ENCODE results near the gene SERPINB4.
"Not testable (repeated sequence)": the region's sequence is repeated elsewhere in the genome, so short reads cannot be mapped to it uniquely, and the experiment has no call there.

The SERPINB4 gene

DNA sequence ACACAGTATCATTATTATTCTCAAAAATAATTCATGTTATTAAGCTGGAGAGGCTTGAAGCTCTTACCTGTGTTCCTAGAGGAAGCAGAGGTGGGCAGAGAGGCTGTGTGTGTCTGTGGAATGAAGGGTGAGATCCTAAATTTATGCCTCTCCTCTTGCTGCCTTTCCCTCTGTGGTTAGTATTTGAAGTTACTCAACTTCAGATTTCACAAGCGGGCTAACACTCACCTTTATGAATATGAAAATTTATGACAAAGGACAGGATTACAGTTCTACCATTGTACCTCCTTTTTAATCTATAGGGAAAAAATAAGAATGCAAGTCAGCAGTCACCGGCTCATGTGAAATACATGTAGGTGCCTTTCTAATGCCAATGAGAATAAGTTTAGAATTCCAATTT lies at the start of gene SERPINB4:
TSS of gene SERPINB4 (minus strand) at position 115 of the 400 bp plus-strand sequence. CDS start 679 bp downstream, outside the sequence.
- not testable (repeated sequence) for DNase-seq

GRCh38 chr18:63689064-63689463 lies 45.0 kb upstream of the SERPINB4 start:
- no peak for DNase-seq

DNA sequence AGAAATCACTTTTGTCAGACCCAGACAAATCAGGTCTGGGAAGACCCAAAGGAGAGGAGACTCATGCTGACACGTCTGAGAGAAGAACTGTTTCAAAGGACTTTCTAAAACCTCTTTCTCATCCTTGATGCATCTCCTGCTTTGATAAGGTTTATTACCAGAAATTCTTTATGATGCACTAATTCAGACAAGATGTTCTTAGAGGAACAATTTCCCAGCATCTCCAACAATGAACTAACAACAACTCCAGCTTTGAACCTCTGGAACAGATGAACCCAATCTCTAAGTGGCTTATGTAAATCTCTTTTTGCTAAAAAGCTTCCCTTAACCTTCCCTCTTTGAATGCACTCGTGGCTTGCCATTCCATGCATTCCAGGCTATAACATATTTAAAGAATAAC lies 42.8 kb upstream of the SERPINB4 start:
- DNase-seq: no peak

DNA sequence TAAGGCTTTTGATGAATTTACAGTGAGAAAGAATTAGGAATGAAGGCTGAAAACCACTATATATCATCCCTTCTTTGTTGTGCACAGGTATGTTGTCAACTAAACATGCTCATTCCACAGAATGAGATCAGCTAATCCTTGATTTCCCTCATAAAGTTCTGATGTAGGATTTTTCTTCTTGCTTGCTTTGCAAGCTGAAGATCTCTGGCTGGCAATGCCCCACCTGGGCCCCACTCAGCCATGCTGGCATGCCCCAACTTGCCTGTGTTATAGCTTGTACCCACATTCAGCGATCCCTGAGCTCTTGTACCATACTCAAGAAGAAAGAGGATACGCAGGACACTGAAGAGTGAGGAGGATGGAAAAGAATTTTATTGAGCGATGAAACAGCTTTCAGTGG lies 40.7 kb upstream of the SERPINB4 start:
- DNase-seq: no peak

- no peak for DNase-seq
These were observed 39.8 kb upstream of the SERPINB4 start for GRCh38 chr18:63683890-63684289.

DNA sequence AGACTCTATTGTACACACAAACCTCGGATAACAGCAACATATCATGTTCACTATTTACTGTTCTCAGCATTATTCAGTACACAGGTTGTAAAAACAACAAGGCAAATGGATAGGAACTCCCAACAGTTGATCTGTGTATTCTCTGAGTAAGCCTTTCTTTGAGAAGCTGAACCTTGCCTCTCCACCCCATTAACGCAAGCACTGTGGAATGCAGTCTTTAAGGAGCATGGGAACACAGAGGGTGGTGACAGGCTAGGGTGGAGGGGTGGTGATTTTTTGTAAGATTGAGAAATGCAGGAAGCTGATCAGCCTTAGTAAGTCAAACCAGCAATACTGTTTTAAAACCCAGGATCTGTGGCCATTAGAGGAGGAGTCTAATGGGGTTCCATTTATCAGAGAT lies 39.1 kb upstream of the SERPINB4 start:
- DNase-seq: no peak

- peak; percentile 97 for DNase-seq
These were observed 37.6 kb upstream of the SERPINB4 start for GRCh38 chr18:63681449-63682340.

DNA sequence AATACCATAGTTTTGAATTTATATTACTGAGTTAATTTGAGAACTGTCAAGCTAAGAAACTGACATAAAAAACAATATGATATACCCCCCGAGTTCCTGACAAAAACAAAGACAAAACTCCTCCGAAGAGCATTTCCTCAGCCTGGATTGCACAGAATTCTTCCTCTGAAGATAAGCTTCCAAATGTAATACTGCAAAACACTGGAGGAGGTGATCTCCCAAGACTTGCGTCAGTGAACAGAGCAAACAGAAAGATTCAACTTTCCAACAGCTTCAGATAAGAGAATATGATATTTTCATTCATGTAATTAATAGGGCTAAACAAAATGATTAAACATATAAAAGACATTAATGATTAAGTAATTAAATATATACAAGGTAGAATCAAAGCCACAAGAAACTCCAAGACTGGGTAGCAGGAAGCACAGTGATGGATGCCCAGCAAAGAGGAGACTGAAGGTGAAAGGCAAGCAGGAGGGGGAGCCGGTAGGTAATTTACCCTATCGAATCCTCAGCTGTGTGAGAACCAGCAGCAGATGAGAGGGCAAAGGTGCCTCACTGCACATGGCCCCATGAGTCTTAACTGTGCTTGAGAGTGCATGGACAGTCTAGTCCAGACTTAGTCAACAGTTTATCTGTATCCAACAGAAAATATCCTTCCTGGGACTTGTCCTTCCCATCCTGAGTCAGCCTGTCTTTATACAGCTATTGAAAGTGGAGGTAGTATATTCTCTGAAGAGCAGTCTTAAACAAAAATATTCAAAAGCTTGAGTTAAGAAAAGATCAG lies 36.0 kb upstream of the SERPINB4 start:
- peak; percentile 67 for DNase-seq

DNA sequence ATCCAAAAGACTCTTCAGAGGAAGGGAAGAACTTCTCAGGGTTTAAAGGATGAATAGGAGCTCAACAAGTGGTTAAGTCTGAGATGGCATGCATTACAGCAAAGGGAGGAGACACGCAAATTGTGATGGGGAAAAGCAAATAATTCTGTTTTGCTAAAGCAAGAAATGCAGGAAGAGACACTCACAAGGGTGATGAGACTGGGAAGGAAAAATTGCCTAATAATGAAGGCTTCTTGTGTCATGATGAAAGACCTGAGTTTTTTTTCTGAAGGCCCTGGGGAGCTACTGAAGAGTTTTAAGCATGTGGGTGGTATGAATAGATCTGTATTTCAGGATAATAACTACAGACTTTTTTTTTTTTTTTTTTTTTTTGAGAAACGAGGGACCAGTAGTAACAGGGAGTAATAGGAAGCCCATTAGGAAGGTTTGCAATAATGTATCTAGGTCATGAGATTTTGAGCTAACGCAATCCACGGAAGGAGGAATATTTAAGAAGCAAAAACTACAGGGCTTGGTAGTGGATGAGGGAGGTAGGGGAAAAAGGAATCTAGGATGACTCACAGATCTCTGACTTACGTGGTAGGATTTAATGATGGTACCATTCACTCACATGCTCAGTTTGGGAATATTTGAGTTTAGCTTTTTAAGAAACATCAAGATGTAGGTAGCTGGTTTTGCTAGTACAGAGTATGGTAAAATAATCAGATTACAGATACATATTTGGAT lies 33.6 kb upstream of the SERPINB4 start:
- DNase-seq: peak; percentile 29

DNA sequence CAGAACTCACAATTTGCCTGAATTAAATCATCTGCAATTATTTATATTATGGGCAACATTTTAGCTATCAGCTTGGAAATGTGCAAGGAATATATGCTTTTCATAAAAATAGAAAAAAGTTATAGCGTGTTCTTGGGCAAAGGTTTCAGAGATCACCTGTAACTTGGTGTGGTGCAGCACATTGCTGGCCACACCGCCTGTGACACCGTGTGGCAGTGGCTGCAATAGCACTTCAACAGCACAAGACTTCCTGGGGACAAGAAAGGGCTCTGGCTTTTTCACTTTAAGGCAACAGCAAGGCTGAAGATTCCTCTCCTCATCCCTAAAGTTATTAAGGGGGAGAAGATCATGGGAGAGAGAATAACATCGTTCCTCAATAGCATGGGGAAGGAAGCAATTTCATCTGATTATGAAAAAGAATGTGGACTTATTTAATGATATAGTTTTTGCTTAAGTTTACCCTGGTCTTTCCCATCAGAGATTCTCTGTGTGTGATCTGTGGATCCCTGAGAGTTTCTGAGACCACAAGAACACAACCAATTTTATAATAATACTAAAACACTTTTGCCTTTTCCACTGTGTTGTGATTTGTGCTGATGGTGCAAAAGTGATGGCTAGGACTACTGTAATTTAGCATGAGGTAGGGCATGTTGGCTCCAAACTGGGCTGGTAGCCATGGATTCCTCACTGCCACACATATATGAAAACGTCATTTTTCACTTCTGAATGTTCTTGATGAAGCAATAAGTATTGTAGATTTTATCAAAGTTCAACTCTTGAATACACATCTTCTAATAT lies 32.7 kb upstream of the SERPINB4 start:
- peak; percentile 85 for DNase-seq

DNA sequence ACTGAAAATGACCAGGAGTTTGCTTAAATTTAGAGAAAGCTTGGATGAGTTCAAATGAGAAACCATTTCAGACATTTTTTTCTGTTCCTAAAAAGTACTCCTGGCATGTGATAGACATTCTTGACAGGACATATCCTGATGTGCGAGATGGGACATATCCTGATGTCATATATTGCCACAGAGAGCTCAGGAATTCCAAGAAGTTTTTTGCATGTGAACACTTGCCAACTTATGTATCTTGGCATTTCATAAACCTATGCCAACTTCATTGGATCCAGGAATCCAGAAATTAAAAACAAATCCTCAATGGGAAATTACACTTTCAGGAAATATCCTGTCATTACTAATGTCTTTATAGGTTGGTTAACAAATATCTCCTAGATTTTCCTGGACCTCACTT lies 20.5 kb upstream of the SERPINB4 start:
- no peak for DNase-seq

DNA sequence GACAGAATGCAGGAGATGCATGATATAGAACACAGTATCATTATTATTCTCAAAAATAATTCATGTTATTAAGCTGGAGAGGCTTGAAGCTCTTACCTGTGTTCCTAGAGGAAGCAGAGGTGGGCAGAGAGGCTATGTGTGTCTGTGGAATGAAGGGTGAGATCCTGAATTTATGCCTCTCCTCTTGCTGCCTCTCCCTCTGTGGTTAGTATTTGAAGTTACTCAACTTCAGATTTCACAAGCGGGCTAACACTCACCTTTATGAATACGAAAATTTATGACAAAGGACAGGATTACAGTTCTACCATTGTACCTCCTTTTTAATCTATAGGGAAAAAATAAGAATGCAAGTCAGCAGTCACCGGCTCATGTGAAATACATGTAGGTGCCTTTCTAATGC lies 17.7 kb upstream of the SERPINB4 start, which contains the start of gene SERPINB3:
TSS of gene SERPINB3 (minus strand) at position 144 of the 400 bp plus-strand sequence. CDS start 677 bp downstream, outside the sequence.
- DNase-seq: not testable (repeated sequence)

DNA sequence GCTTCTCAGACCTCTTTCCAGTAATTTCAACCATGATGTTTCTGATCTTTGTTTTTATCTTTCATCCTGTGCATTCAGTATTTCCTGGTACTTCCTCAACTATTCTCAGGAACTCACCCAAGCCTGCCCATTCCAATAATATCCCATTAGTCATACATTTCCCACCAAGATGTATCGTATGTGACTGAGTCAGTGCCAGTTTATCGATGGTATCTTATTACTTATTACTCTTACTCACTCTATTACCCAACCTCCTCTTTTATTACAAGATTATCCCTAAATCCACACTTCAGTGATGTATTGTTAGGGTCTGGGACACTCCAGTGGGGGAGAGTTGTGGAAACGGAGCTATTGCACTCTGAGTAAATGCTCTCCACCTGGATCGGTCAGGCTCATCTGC lies 14.9 kb upstream of the SERPINB4 start:
- DNase-seq: not testable (repeated sequence)

- not testable (repeated sequence) for DNase-seq
These were observed 6.2 kb upstream of the SERPINB4 start for GRCh38 chr18:63650271-63650670.

GRCh38 chr18:63648241-63648640 lies 4.2 kb upstream of the SERPINB4 start:
- DNase-seq: no peak

DNA sequence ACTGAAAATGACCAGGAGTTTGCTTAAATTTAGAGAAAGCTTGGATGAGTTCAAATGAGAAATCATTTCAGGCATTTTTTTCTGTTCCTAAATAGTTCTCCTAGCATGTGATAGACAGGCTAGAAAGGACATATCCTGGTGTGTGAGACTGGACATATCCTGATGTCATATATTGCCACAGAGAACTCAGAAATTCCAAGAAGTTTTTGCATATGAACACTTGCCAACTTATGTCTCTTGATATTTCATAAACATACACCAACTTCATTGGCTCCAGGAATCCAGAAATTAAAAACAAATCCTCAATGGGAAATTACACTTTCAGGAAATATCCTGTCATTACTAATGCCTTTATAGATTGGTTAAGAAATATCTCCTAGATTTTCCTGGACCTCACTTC lies 2.9 kb upstream of the SERPINB4 start:
- DNase-seq: no peak

GRCh38 chr18:63644694-63645093 lies 638 bp upstream of the SERPINB4 start:
- DNase-seq: not testable (repeated sequence)

DNA sequence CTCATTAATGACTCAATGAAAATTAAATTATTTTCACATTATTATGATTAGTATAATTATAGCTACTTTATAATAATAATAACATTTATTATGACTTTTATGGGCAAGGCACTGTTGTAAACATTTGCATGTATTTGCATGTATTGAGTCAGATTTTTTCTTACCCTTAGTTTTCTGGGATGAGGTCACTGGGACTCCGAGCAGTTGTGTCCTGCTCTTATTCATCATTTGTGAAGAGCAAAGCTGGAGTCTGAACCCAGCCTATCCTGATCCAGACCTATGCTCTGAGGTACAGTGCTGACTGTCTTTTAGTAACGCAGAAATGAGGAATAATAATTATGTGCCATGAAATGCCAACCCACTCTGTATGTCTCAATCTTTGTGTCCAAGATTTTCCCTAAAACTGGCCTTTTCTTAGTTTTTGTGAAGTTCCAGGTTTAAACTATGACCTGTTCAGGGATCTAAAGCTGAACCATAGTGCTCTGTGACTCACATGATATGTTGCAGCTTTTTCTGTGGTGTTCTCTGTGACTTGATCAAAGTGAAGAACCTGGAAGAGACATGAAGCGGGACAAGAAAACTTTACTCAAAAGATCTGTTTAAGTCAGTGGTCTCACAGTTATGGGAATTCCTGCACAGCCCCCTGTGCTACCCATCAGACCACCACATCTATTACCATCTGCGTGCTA lies 1.2 kb downstream of the SERPINB4 start:
- not testable (repeated sequence) for DNase-seq

- not testable (repeated sequence) for DNase-seq
These were observed 2.8 kb downstream of the SERPINB4 start for GRCh38 chr18:63641157-63641680.

GRCh38 chr18:63637703-63638102 lies 6.4 kb downstream of the SERPINB4 start:
- no peak for DNase-seq

DNA sequence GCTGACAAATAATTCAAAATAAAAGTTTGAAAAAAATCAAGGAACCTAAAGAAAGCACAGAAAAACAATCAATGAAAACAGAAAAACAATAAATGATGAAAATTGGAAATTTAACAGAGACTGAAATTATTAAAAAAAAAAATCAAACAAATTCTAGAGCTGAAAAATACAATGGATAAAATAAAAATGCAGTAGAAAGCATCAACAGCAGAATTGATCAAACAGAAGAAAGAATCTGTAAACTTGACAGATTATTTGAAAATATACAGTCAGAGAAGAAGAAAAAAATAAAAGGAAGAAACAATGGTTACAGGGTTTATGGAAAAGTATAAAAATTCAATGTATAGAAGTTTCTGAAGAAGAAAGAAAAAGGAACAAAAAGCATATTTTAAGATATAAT lies 16.2 kb downstream of the SERPINB4 start:
- DNase-seq: no peak
